Pancreas (tissue), 10 donors: ENCODE data around the gene GATAD2B. TPM values are rescaled to one million over a fixed set of nuclear protein-coding genes. Genes with fewer than 3 reads are reported as not detected.
A peak's percentile ranks its signal among the peaks of the same experiment; 100 is the strongest.

ENCODE experiments used
- ATAC-seq, 4 donors: fragments of 200-7000 bp; cut with Tn5 transposase; one replicate each; pipeline versions ENCODE4 v1.8.0 to v1.9.1; 2020; ENCODE audit warnings: mild to moderate bottlenecking in 4 of 4, moderate library complexity in 4 of 4
- DNase-seq, 6 donors: peaks; one replicate each; pipeline ENCODE4 v3.0.0-alpha.2; 2020
- FAIRE-seq: peaks from 2 replicates; lab custom pipeline; 2012; peaks lifted over from hg19 to GRCh38; lab: Jason Lieb, UNC
- H3K27ac ChIP-seq, 4 donors: fragments of 200-600 bp; sonication (generic); 1 replicate in 3 of 4; 2 replicates in 1 of 4; pipeline versions ENCODE4 v1.5.0 to v1.8.0; 2020
- H3K27me3 ChIP-seq, 4 donors: fragments of 200-600 bp; one replicate each; pipeline ENCODE4 v1.8.0; 2021
- H3K36me3 ChIP-seq, 3 donors: fragments of 200-600 bp; sonication (generic) in 1 of 3; one replicate each; pipeline versions ENCODE4 v1.5.0 to v1.8.0; 2020 to 2021
- H3K4me1 ChIP-seq, 3 donors: fragments of 200-600 bp; one replicate each; pipeline ENCODE4 v1.8.0; 2021
- H3K4me3 ChIP-seq, 4 donors: fragments of 200-600 bp; sonication (generic) in 2 of 4; one replicate each; pipeline versions ENCODE4 v1.5.0 to v1.8.0; 2020 to 2021
- H3K9me3 ChIP-seq, 4 donors: fragments of 200-600 bp; one replicate each; pipeline ENCODE4 v1.8.0; 2021
- CTCF ChIP-seq, 4 donors: fragments of 200-600 bp; sonication (generic) in 3 of 4; IDR thresholded peaks; one replicate each; pipeline versions ENCODE4 v1.5.0 to v1.8.0; 2021; ENCODE audit warnings: antibody characterized with exemption in 4 of 4
- WGBS, 2 donors: extraction: QIAGEN DNeasy Blood & Tissue Kit; methylation state at CpG; one replicate each; pipeline ENCODE4 v1.1.7; 2013; 5-methylcytosine and 5-hydroxymethylcytosine counted together
- intact Hi-C, 3 donors: fragments of 100-400 bp; cut with DNase I; formaldehyde crosslinking; loops; one replicate each; pipeline versions ENCODE4 v1.11.1 to v1.14.2; 2022
- polyA plus RNA-seq, 2 donors: library from polyadenylated mRNA; stranded (reverse); fragments of 200-250 nt; gene quantifications; one replicate each; pipeline ENCODE4 v1.2.3, GENCODE V29; 2013
- total RNA-seq, 6 donors: library from RNA; stranded (reverse); fragmentation: NEBNext Ultra II Directional in 4 of 6; extraction: Animal tissue kit (Norgen Biotek cat#: 25700) in 4 of 6; gene quantifications; one replicate each; pipeline versions ENCODE4 v1.2.1 to v1.2.4, GENCODE V29; 2021 to 2023
- donor health status: healthy with polysubstance abuse.
- donor health status: DM: no; HTN: no; CAD: no; lungs with moderate emphysema.
- donor health status: DM: no; HTN: no; CAD: no.
- donor health status: control.
- donor health status: control.
- donor health status: Bipolar disorder and iron deficiency.
- donor health status: DM: yes; HTN: yes; CAD: no.
- donor health status: DM: no; HTN: no; CAD: no.
- donor health status: DM: no; HTN: no; CAD: no.
- donor health status: DM: yes; HTN: yes; CAD: no.

Gene GATAD2B
- total and polyA plus RNA-seq, 8 donors: 4.8 to 27.1 (median 16.2) TPM

- H3K9me3 ChIP-seq: no peaks in the 10 kb centered on the region
- peak; percentile 65 to 89 (median 82) for DNase-seq
- H3K4me3 ChIP-seq: peak overlapping the region; percentile 85 to 97 (median 94)
- peak overlapping the region; percentile 76 to 93 (median 89) for H3K27ac ChIP-seq
- H3K27me3 ChIP-seq: no peaks in the 10 kb centered on the region
- no peak for FAIRE-seq
- TF ChIP-seq CTCF (IDR thresholded peaks at IDR 0.05): no peak
- intact Hi-C loops: loop anchor here in 1 of 3 donors (10.0 kb wide), 2 partner anchors 121 to 151 kb away; no protein-coding TSS in a partner anchor
- WGBS, 2 donors: 0 to 1% methylated on average over 43 to 95 of the region's 95 CpGs
- H3K4me1 ChIP-seq: no peaks in the 10 kb centered on the region
- H3K36me3 ChIP-seq: peaks cover 0 to 22% (median 0%) of the 10 kb centered on the region in 3 donors
- peak; percentile 70 to 89 (median 79) for ATAC-seq
Observed at GRCh38 chr1:153945795-153946621, 23.2 kb upstream of the GATAD2B start.

DNA sequence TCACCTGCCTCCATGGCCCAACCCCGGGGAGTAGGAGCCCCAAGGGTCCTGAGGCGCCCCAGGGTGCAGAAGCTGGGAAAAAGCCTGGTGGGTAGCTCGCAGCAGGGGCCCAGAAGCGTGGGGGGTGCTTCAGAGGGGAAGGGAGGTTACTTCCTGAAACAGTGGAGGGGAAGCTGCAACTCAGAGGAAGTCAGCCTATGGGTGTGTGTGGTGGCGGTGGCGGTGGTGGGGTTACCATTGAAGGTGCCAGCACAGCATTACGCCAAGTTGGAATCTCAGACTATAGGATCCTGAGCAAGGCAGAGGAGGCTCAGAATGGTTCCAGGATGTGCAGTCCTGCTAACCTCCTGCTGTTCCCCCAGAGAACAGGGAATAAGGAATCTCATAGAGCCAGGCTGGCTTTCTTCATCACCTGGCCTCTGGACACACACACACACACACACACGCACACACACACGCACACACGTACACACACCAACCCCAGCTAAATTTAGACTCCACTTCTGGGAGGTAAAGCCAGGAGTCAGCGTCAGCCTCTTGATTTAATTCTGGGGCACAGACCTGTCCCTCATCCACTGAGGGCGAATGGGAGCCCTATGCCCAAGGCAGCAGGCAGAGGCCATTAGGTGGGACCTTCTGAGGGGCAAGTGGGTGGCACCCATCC lies 22.5 kb upstream of the GATAD2B start:
- intact Hi-C loops: loop anchor here in 1 of 3 donors (10.0 kb wide), 2 partner anchors 120 to 150 kb away; no protein-coding TSS in a partner anchor
- peaks cover 0 to 15% (median 0%) of the 10 kb centered on the region in 3 donors for H3K36me3 ChIP-seq
- no peaks in the 10 kb centered on the region for H3K27me3 ChIP-seq
- no peak for TF ChIP-seq CTCF (IDR thresholded peaks at IDR 0.05)
- DNase-seq: peak in 2 of 6 donors; percentile 57 to 67
- H3K4me1 ChIP-seq: no peaks in the 10 kb centered on the region
- H3K4me3 ChIP-seq: peak overlapping the region; percentile 85 to 97 (median 94)
- peak overlapping the region; percentile 76 to 93 (median 89) for H3K27ac ChIP-seq
- FAIRE-seq: no peak
- H3K9me3 ChIP-seq: no peaks in the 10 kb centered on the region
- ATAC-seq: peak; percentile 2 to 47 (median 20)
- WGBS, 2 donors: 35 to 36% methylated on average over 12 of the region's 12 CpGs

- FAIRE-seq (no peak), DNase-seq (no peak), ATAC-seq (no peak)
- H3K4me1 ChIP-seq: no peaks in the 10 kb centered on the region
- H3K36me3 ChIP-seq: peaks cover 0 to 15% (median 0%) of the 10 kb centered on the region in 3 donors
- H3K27ac ChIP-seq: peak overlapping the region in 2 of 4 donors; percentile 91 to 93
- H3K27me3 ChIP-seq: no peaks in the 10 kb centered on the region
- H3K9me3 ChIP-seq: no peaks in the 10 kb centered on the region
- no peak for TF ChIP-seq CTCF (IDR thresholded peaks at IDR 0.05)
- intact Hi-C loops: loop anchor here in 1 of 3 donors (10.0 kb wide), 2 partner anchors 120 to 150 kb away; no protein-coding TSS in a partner anchor
- 63 to 77% methylated on average over 3 of the region's 3 CpGs for WGBS, 2 donors
- H3K4me3 ChIP-seq: peak overlapping the region in 1 of 4 donors; percentile 94
Observed at GRCh38 chr1:153944827-153945117, 22.0 kb upstream of the GATAD2B start.

- ATAC-seq (no peak), DNase-seq (peak in 1 of 6 donors; percentile 55), FAIRE-seq (no peak)
- TF ChIP-seq CTCF (IDR thresholded peaks at IDR 0.05): no peak
- Histone ChIP-seq H3K27me3 (no peaks in the 10 kb centered on the region), H3K9me3 (no peaks in the 10 kb centered on the region), H3K27ac (peak overlapping the region in 1 of 4 donors; percentile 93), H3K4me1 (no peaks in the 10 kb centered on the region), H3K36me3 (peaks cover 0 to 18% (median 0%) of the 10 kb centered on the region in 3 donors), H3K4me3 (peak overlapping the region in 1 of 4 donors; percentile 94)
- 83 to 84% methylated on average over 14 to 15 of the region's 15 CpGs for WGBS, 2 donors
- intact Hi-C loops: loop anchor here in 1 of 3 donors (10.0 kb wide), 2 partner anchors 119 to 149 kb away; no protein-coding TSS in a partner anchor
Observed at GRCh38 chr1:153944005-153944826, 21.4 kb upstream of the GATAD2B start.
